SK-N-SH (cell line): Measurements from ENCODE around the gene SLC2A13.
"Not testable (repeated sequence)": the region's sequence is repeated elsewhere in the genome, so short reads cannot be mapped to it uniquely, and the experiment has no call there.

Experiments
- CHD2 ChIP-seq: fragments of 150-350 bp; IDR thresholded peaks from 2 replicates; pipeline ENCODE4 v1.6.1; 2018; ENCODE audit warnings: low read length; ENCODE audit not compliant: partially characterized antibody
- CTCF ChIP-seq: fragments of 200-600 bp; sonication (generic); IDR thresholded peaks from 2 replicates; pipeline ENCODE4 v1.6.1; 2017; ENCODE audit warnings: antibody characterized with exemption, mild to moderate bottlenecking, moderate library complexity
- FOXM1 ChIP-seq: IDR thresholded peaks from 2 replicates; pipeline ENCODE4 v1.4.0; 2012; ENCODE audit warnings: low read depth, mild to moderate bottlenecking
- GATA2 ChIP-seq: sonication (generic); formaldehyde crosslinking; IDR thresholded peaks from 2 replicates; pipeline ENCODE4 v1.5.0; 2020; ENCODE audit warnings: mild to moderate bottlenecking, missing genetic modification reagents
- JUND ChIP-seq: IDR thresholded peaks from 2 replicates; pipeline ENCODE4 v1.4.0; 2012
- MAX ChIP-seq: IDR thresholded peaks from 2 replicates; pipeline ENCODE4 v1.4.0; 2012; ENCODE audit warnings: low read depth
- NRF1 ChIP-seq: IDR thresholded peaks from 2 replicates; pipeline ENCODE4 v1.6.1; 2012; ENCODE audit warnings: low read depth, mild to moderate bottlenecking, low read length
- RAD21 ChIP-seq: IDR thresholded peaks from 2 replicates; pipeline ENCODE4 v1.6.1; 2012; ENCODE audit warnings: mild to moderate bottlenecking, low read length
- SIN3A ChIP-seq: IDR thresholded peaks from 2 replicates; pipeline ENCODE4 v1.6.1; 2012; ENCODE audit warnings: low read depth, mild to moderate bottlenecking, low read length, moderate library complexity, borderline replicate concordance
- SMC3 ChIP-seq: IDR thresholded peaks from 2 replicates; pipeline ENCODE4 v1.6.1; 2012; ENCODE audit warnings: low read depth, low read length, improper control_type of control experiment
- TEAD4 ChIP-seq: IDR thresholded peaks from 2 replicates; pipeline ENCODE4 v1.4.0; 2012; ENCODE audit warnings: mild to moderate bottlenecking, borderline replicate concordance; ENCODE audit not compliant: insufficient read depth
- USF2 ChIP-seq: fragments of 150-350 bp; IDR thresholded peaks from 2 replicates; pipeline ENCODE4 v1.6.1; 2017; ENCODE audit warnings: antibody characterized with exemption, low read length, low read depth, borderline replicate concordance
- TF ChIP-seq, protein P1 (sequence below): IDR thresholded peaks from 2 replicates; pipeline ENCODE4 v1.4.0; 2012; ENCODE audit warnings: low read depth, borderline replicate concordance

DNA sequence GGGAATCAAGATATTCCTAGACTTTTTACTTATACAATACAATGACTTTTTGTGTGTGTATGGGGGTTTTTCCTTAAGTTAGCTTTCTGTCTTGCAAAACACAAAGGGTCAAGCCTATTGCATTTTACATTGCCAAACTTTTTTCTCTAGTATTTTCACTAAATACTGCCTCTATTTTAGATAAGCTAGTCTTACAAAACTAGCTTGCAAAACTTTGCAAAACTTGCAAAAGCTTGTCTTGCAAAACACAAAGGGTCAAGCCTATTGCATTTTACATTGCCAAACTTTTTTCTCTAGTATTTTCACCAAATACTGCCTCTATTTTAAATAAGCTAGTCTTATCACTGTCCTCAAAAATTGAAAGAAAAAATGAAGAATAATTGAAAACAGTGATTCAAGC lies 183.3 kb downstream of the SLC2A13 start:
- TF ChIP-seq CTCF; RAD21; CHD2; USF2; MAX; SIN3A; SMC3; FOXM1; NRF1; GATA2 (CRISPR knock-in tag); TEAD4; JUND: not testable (repeated sequence)
- TF ChIP-seq, protein P1, sequence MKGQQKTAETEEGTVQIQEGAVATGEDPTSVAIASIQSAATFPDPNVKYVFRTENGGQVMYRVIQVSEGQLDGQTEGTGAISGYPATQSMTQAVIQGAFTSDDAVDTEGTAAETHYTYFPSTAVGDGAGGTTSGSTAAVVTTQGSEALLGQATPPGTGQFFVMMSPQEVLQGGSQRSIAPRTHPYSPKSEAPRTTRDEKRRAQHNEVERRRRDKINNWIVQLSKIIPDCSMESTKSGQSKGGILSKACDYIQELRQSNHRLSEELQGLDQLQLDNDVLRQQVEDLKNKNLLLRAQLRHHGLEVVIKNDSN, result not testable (repeated sequence)
